Neuronal stem cell (in vitro differentiated cells): ENCODE data around the gene SIPA1.

Experiments
- DNase-seq: peaks from one replicate; pipeline ENCODE4 v3.0.0-alpha.2; 2013; ENCODE audit warnings: low spot score
- H2AFZ ChIP-seq: one replicate; pipeline ENCODE4 v1.6.1; 2013; ENCODE audit warnings: mild to moderate bottlenecking, low read length, inconsistent platforms
- H2AK5ac ChIP-seq: 2 replicates; pipeline ENCODE4 v1.6.1; 2013; ENCODE audit warnings: low read depth, mild to moderate bottlenecking, inconsistent platforms, low read length, moderate library complexity, mixed read lengths
- H2BK120ac ChIP-seq: 2 replicates; pipeline ENCODE4 v1.6.1; 2013; ENCODE audit warnings: low read depth, mild to moderate bottlenecking, inconsistent platforms, low read length, moderate library complexity, mixed read lengths
- H2BK12ac ChIP-seq: one replicate; pipeline ENCODE4 v1.6.1; 2013; ENCODE audit warnings: low read length, inconsistent platforms
- H2BK15ac ChIP-seq: 2 replicates; pipeline ENCODE4 v1.6.1; 2013; ENCODE audit warnings: mild to moderate bottlenecking, low read length, inconsistent platforms, mixed read lengths
- H2BK5ac ChIP-seq: one replicate; pipeline ENCODE4 v1.6.1; 2013; ENCODE audit warnings: inconsistent platforms, mild to moderate bottlenecking, low read length, moderate library complexity
- H3K14ac ChIP-seq: one replicate; pipeline ENCODE4 v1.6.1; 2013; ENCODE audit warnings: low read length, inconsistent platforms
- H3K18ac ChIP-seq: 2 replicates; pipeline ENCODE4 v1.6.1; 2013; ENCODE audit warnings: low read length, inconsistent platforms
- H3K23ac ChIP-seq: 2 replicates; pipeline ENCODE4 v1.6.1; 2013; ENCODE audit warnings: low read depth, mild to moderate bottlenecking, mixed read lengths, low read length, inconsistent platforms; ENCODE audit not compliant: poor library complexity
- H3K27ac ChIP-seq: replicated peaks from 3 replicates; pipeline ENCODE4 v1.5.1; 2013; ENCODE audit warnings: low read length, inconsistent platforms
- H3K27me3 ChIP-seq, 3 experiments: 2 replicates each; pipeline ENCODE4 v1.6.1; 2013; ENCODE audit warnings: low read length in 3 of 3, mild to moderate bottlenecking in 2 of 3, inconsistent platforms in 1 of 3, low read depth in 1 of 3, mixed read lengths in 1 of 3, moderate library complexity in 1 of 3; ENCODE audit not compliant: control insufficient read depth in 3 of 3, insufficient read depth in 3 of 3
- H3K36me3 ChIP-seq, 2 donors: replicated peaks in 1 of 2; 2 replicates each; pipeline ENCODE4 v1.6.1; 2013; ENCODE audit warnings: low read length in 2 of 2; ENCODE audit not compliant: control insufficient read depth in 2 of 2, insufficient read depth in 2 of 2
- H3K4ac ChIP-seq: 2 replicates; pipeline ENCODE4 v1.6.1; 2013; ENCODE audit warnings: inconsistent platforms, mild to moderate bottlenecking, low read length, moderate library complexity
- H3K4me1 ChIP-seq, 2 donors: 1 replicate in 1 of 2; 2 replicates in 1 of 2; pipeline ENCODE4 v1.6.1; 2013; ENCODE audit warnings: low read length in 2 of 2, low read depth in 1 of 2; ENCODE audit not compliant: control insufficient read depth in 2 of 2, insufficient read depth in 1 of 2
- H3K4me2 ChIP-seq: one replicate; pipeline ENCODE4 v1.6.1; 2013; ENCODE audit warnings: mild to moderate bottlenecking, low read length, inconsistent platforms; ENCODE audit not compliant: insufficient read depth, poor library complexity, severe bottlenecking
- H3K4me3 ChIP-seq, 2 donors: 2 replicates each; pipeline ENCODE4 v1.5.1; 2013; ENCODE audit warnings: low read length in 2 of 2, mild to moderate bottlenecking in 2 of 2, inconsistent platforms in 1 of 2, moderate library complexity in 1 of 2
- H3K79me1 ChIP-seq: one replicate; pipeline ENCODE4 v1.6.1; 2013; ENCODE audit warnings: low read depth, mild to moderate bottlenecking, inconsistent platforms, low read length, moderate library complexity
- H3K9ac ChIP-seq: one replicate; pipeline ENCODE4 v1.6.1; 2013; ENCODE audit warnings: mild to moderate bottlenecking, low read depth, low read length, inconsistent platforms; ENCODE audit not compliant: poor library complexity
- H3K9me3 ChIP-seq, 2 donors: replicated peaks in 1 of 2; 2 replicates each; pipeline versions ENCODE3 to v1.6.1; 2013; ENCODE audit warnings: low read length in 2 of 2, mild to moderate bottlenecking in 2 of 2, inconsistent platforms in 1 of 2, low read depth in 1 of 2, mixed read lengths in 1 of 2, moderate library complexity in 1 of 2; ENCODE audit not compliant: control insufficient read depth in 2 of 2, insufficient read depth in 1 of 2
- H4K8ac ChIP-seq: one replicate; pipeline ENCODE4 v1.6.1; 2013; ENCODE audit warnings: low read depth, mild to moderate bottlenecking, inconsistent platforms, low read length, moderate library complexity
- H4K91ac ChIP-seq: one replicate; pipeline ENCODE4 v1.6.1; 2013; ENCODE audit warnings: low read length, low read depth, mild to moderate bottlenecking, inconsistent platforms; ENCODE audit not compliant: poor library complexity
- WGBS, 2 donors: extraction: QIAGEN DNeasy Blood & Tissue Kit; methylation state at CpG; one replicate each; pipeline ENCODE4 v1.1.7; 2013; ENCODE audit warnings: missing lambda C conversion rate in 2 of 2, mixed read lengths in 1 of 2; ENCODE audit not compliant: insufficient read length in 2 of 2, insufficient replicate concordance in 1 of 2; ENCODE audit errors: extremely low coverage in 2 of 2; 5-methylcytosine and 5-hydroxymethylcytosine counted together

Gene SIPA1

DNA sequence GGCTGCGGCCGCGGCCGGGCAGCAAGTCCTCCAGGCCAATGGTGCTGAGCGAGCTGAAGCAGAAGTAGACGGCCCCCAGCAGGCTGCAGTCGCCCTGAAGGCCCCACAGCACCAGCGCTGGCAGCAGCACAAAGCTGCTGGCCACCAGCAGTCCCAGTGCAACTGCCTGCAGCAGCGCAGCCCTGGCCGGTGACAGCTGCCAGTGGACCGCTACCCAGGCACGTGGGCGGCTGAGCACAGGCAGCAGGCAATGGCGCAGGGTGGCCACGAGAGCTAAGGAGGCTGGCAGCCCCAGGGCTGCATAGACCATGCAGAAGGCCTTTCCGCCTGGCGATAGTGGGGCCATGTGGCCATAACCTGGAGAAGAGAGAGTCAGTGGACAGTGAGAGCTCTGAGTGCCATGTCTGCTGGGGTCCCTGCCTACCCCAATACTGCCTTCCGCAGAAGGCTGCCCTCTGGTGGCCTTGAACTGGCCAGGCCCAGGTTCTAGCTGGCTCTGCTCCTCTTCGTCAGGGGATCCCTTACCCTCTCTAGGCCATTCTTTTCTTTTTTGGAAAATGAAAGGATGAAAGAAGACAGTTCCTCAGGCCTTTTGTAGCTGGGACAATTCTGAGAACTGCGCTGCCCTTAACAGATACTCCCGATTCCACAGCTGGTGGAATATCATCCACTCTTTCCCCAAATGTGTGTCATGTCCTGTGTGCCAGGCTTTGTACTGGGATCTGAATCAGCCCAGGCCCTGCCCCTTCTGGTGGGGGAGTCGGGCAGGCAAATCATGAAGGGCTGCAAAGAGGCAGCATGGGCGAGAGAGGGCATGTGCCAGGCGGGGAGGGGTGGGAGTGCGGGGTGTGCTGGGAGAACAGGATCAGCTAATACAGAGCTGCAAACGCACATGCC, 44.1 kb upstream of the SIPA1 start:
- Histone ChIP-seq H2AK5ac (peak overlapping the region; percentile 100), H3K36me3 (peaks cover 14 to 15% of the 10 kb centered on the region in 2 donors), H4K91ac (peak overlapping the region; percentile 53), H2BK5ac (no peak overlapping the region), H2BK120ac (no peak overlapping the region), H3K4me3 (no peak overlapping the region), H3K27ac (no peak overlapping the region), H3K9ac (peak overlapping the region; percentile 70), H3K18ac (no peak overlapping the region), H2BK15ac (peak overlapping the region; percentile 79), H3K4ac (peak overlapping the region; percentile 29), H4K8ac (peak overlapping the region; percentile 82), H3K9me3 (peaks cover 0 to 3% of the 10 kb centered on the region in 2 donors), H3K23ac (peak overlapping the region; percentile 86), H3K79me1 (peaks cover 2% of the 10 kb centered on the region), H3K27me3 (peaks cover 0 to 21% (median 6%) of the 10 kb centered on the region in 3 experiments), H3K4me1 (peaks cover 12 to 18% of the 10 kb centered on the region in 2 donors), H2AFZ (no peak overlapping the region), H2BK12ac (peak overlapping the region; percentile 30), H3K14ac (peak overlapping the region; percentile 38), H3K4me2 (no peak overlapping the region)
- no peak for DNase-seq
- WGBS, 2 donors: no CpG with 5 or more reads among the region's 26 CpGs

DNA sequence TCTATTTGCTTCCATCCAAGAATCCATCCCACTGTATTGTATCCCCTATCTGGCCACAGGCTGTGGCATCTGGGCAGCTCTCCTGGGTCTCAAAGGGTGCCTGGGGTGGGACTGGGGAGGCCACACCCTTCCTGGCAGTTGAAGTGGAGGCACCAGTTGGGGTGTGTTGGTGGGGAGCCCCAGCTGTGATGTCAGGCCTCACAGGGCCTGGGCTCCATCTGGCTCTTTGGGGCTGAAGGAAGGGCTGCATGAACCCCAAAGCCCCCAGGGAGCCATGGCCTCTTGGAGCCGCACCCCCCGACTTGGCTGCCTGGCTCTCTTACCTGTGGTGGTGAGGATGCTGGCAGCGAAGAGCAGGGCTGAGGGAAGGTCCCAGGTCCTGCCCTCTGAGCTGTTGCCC, 42.8 kb upstream of the SIPA1 start:
- H3K9me3 ChIP-seq: peaks cover 0 to 3% of the 10 kb centered on the region in 2 donors
- DNase-seq: no peak
- peak overlapping the region; percentile 30 for H2AK5ac ChIP-seq
- H3K36me3 ChIP-seq: peaks cover 17 to 25% of the 10 kb centered on the region in 2 donors
- H3K27me3 ChIP-seq: peaks cover 0 to 20% (median 6%) of the 10 kb centered on the region in 3 experiments
- no peak overlapping the region for H2BK12ac ChIP-seq
- no peak overlapping the region for H3K23ac ChIP-seq
- no peak overlapping the region for H3K4ac ChIP-seq
- H3K4me3 ChIP-seq: no peak overlapping the region
- H3K9ac ChIP-seq: peak overlapping the region; percentile 0
- peaks cover 2% of the 10 kb centered on the region for H3K79me1 ChIP-seq
- H3K4me1 ChIP-seq: peaks cover 5 to 6% of the 10 kb centered on the region in 2 donors
- no peak overlapping the region for H4K91ac ChIP-seq
- no peak overlapping the region for H3K4me2 ChIP-seq
- no peak overlapping the region for H2AFZ ChIP-seq
- H2BK15ac ChIP-seq: no peak overlapping the region
- H4K8ac ChIP-seq: no peak overlapping the region
- H2BK5ac ChIP-seq: no peak overlapping the region
- H2BK120ac ChIP-seq: no peak overlapping the region
- H3K14ac ChIP-seq: no peak overlapping the region
- no peak overlapping the region for H3K27ac ChIP-seq
- no peak overlapping the region for H3K18ac ChIP-seq
- WGBS, 2 donors: no CpG with 5 or more reads among the region's 3 CpGs

DNA sequence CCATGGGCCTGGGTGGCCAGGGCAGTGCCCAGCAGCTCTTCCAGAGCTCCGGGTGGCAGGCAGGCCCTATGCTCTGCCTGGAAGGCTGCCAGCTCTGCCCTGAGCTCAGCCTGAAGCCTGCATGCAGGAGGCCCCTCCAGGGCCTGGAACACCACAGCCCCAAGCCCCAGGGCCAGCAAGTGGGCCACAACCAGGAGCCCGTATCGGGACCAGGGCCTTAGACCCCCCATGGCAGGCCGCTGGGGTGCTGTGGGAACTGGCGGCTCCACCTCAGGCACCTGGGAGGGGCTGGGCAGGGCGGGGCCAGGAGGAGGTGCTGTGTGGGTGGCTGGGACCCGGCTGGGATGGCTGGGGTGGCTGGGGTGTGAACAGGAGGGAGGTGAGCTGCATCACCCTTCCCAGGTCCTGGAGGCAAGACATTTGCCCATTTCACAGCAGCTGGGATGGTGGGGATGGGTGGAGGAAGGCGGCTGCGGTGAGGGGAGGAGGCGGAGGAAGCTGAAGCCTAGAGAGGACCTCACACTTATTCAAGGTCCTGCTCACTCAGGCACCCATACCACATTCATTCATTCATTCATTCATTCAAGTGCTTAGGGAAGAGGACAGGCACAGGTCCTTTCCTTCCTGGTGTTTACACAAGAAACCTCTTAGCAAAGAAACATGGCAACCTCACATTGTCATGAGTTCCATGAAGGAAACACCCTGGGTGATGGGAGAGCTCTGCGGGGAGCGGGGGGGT, 42.2 kb upstream of the SIPA1 start, which contains the start of gene KCNK7:
Gene KCNK7, minus strand, starts transcription at position 258 of the 739 bp plus-strand sequence. Its CDS starts 28 bp downstream, at position 230.
- H3K27ac ChIP-seq: no peak within 1 kb of the TSS
- no peak within 1 kb of the TSS for H3K14ac ChIP-seq
- peaks cover 2% of the 10 kb centered on the region for H3K79me1 ChIP-seq
- H3K9me3 ChIP-seq: peaks cover 0 to 3% of the 10 kb centered on the region in 2 donors
- no peak within 1 kb of the TSS for H4K91ac ChIP-seq
- no peak within 1 kb of the TSS for H2BK5ac ChIP-seq
- no peak for DNase-seq
- H3K4me2 ChIP-seq: no peak within 1 kb of the TSS
- H2BK12ac ChIP-seq: no peak within 1 kb of the TSS
- no peak within 1 kb of the TSS for H2BK15ac ChIP-seq
- no peak within 1 kb of the TSS for H3K23ac ChIP-seq
- H3K9ac ChIP-seq: peak within 1 kb of the TSS; percentile 37
- H3K4me1 ChIP-seq: peaks cover 3 to 5% of the 10 kb centered on the region in 2 donors
- no CpG with 5 or more reads among the region's 12 CpGs for WGBS, 2 donors
- H2AK5ac ChIP-seq: peak within 1 kb of the TSS; percentile 30
- H2AFZ ChIP-seq: no peak within 1 kb of the TSS
- H4K8ac ChIP-seq: no peak within 1 kb of the TSS
- H3K27me3 ChIP-seq: peaks cover 0 to 20% (median 6%) of the 10 kb centered on the region in 3 experiments
- no peak within 1 kb of the TSS for H3K18ac ChIP-seq
- H2BK120ac ChIP-seq: no peak within 1 kb of the TSS
- H3K4ac ChIP-seq: no peak within 1 kb of the TSS
- H3K36me3 ChIP-seq: peaks cover 17 to 31% of the 10 kb centered on the region in 2 donors
- no peak within 1 kb of the TSS for H3K4me3 ChIP-seq
